ENCODE results near the gene CRYBG3.
"Not testable (repeated sequence)": the region's sequence is repeated elsewhere in the genome, so short reads cannot be mapped to it uniquely, and the experiment has no call there.

CRYBG3 gene

GRCh38 chr3:97829198-97829597, 7.4 kb downstream of the CRYBG3 start:
- H2AK5ac ChIP-seq (ENCODE audit: low read length), result no peak overlapping the region
- H3K36me3 ChIP-seq (ENCODE audit: control insufficient read depth, insufficient read depth, low read length), result no peaks in the 10 kb centered on the region
- H3K79me2 ChIP-seq (ENCODE audit: control insufficient read depth, insufficient read depth, low read length), result no peaks in the 10 kb centered on the region
- H2BK120ac ChIP-seq (ENCODE audit: low read depth, low read length), result no peak overlapping the region
- no peak overlapping the region for H3K4me2 ChIP-seq (ENCODE audit: low read length)
- no peak overlapping the region for H2BK15ac ChIP-seq (replicated peaks; ENCODE audit: low read depth)
- no peak overlapping the region for H4K5ac ChIP-seq (ENCODE audit: low read length)
- no peak for DNase-seq
- H3K27me3 ChIP-seq (ENCODE audit: insufficient read depth, low read length, poor library complexity), result no peaks in the 10 kb centered on the region
- no peak overlapping the region for H3K4ac ChIP-seq (ENCODE audit: low read depth, low read length)
- no peak overlapping the region for H3K27ac ChIP-seq (ENCODE audit: low read depth, low read length)
- no peak overlapping the region for H4K8ac ChIP-seq (ENCODE audit: low read depth, low read length)
- H3K56ac ChIP-seq (ENCODE audit: low read length), result no peak overlapping the region
- H3K79me1 ChIP-seq (ENCODE audit: low read length), result peaks cover 2% of the 10 kb centered on the region
- no peak overlapping the region for H3K9ac ChIP-seq (ENCODE audit: low read length)
- H2BK5ac ChIP-seq (ENCODE audit: low read length), result no peak overlapping the region
- H3K4me3 ChIP-seq (ENCODE audit: low read length), result no peak overlapping the region
- no peak overlapping the region for H3K18ac ChIP-seq (ENCODE audit: low read length)
- no CpG with 5 or more reads among the region's 2 CpGs for WGBS (ENCODE audit: extremely low coverage, insufficient coverage, low lambda C conversion rate)
- no peak overlapping the region for H3K23ac ChIP-seq (ENCODE audit: low read length)
- H3K4me1 ChIP-seq (ENCODE audit: control insufficient read depth, low read depth, low read length), result no peaks in the 10 kb centered on the region

- no peak overlapping the region for H3K27ac ChIP-seq (ENCODE audit: low read depth, low read length)
- no peak overlapping the region for H3K56ac ChIP-seq (ENCODE audit: low read length)
- no peaks in the 10 kb centered on the region for H3K27me3 ChIP-seq (ENCODE audit: insufficient read depth, low read length, poor library complexity)
- H2BK120ac ChIP-seq (ENCODE audit: low read depth, low read length), result no peak overlapping the region
- H3K9ac ChIP-seq (ENCODE audit: low read length), result no peak overlapping the region
- no CpG with 5 or more reads among the region's 2 CpGs for WGBS (ENCODE audit: extremely low coverage, insufficient coverage, low lambda C conversion rate)
- no peak overlapping the region for H3K4me2 ChIP-seq (ENCODE audit: low read length)
- no peak overlapping the region for H2BK15ac ChIP-seq (replicated peaks; ENCODE audit: low read depth)
- H3K4me1 ChIP-seq (ENCODE audit: control insufficient read depth, low read depth, low read length), result no peaks in the 10 kb centered on the region
- H4K5ac ChIP-seq (ENCODE audit: low read length), result no peak overlapping the region
- H3K18ac ChIP-seq (ENCODE audit: low read length), result no peak overlapping the region
- no peak overlapping the region for H3K23ac ChIP-seq (ENCODE audit: low read length)
- no peak overlapping the region for H2AK5ac ChIP-seq (ENCODE audit: low read length)
- no peak overlapping the region for H4K8ac ChIP-seq (ENCODE audit: low read depth, low read length)
- H3K4me3 ChIP-seq (ENCODE audit: low read length), result no peak overlapping the region
- peaks cover under 1% of the 10 kb centered on the region for H3K79me1 ChIP-seq (ENCODE audit: low read length)
- DNase-seq, result no peak
- no peaks in the 10 kb centered on the region for H3K36me3 ChIP-seq (ENCODE audit: control insufficient read depth, insufficient read depth, low read length)
- H3K79me2 ChIP-seq (ENCODE audit: control insufficient read depth, insufficient read depth, low read length), result no peaks in the 10 kb centered on the region
- no peak overlapping the region for H3K4ac ChIP-seq (ENCODE audit: low read depth, low read length)
- no peak overlapping the region for H2BK5ac ChIP-seq (ENCODE audit: low read length)
Measured at GRCh38 chr3:97830638-97831037, 8.8 kb downstream of the CRYBG3 start.

DNA sequence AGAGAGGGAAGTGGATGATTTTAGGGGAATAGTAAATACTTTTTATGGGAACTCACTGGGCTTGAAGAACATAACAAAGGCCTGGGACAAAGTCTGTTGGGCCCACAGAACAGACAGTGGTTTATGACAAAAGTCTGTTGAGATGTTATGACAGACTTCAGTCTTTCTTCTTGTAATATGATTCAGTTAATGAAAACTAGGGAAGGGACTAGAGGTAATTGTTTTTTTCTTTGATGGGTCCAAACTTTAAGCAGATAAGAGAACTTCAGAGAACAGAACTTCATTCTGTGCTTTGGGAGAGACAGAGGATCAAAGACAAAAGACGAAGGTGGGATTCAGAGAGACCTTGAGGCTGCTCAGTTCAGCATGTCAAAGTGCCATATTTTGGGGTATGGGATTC, 9.3 kb downstream of the CRYBG3 start:
- WGBS (ENCODE audit: extremely low coverage, insufficient coverage, low lambda C conversion rate), result no CpG with 5 or more reads among the region's 1 CpG
- Histone ChIP-seq H3K18ac (ENCODE audit: low read length) (no peak overlapping the region), H3K23ac (ENCODE audit: low read length) (no peak overlapping the region), H2BK120ac (ENCODE audit: low read depth, low read length) (no peak overlapping the region), H2BK15ac (replicated peaks; ENCODE audit: low read depth) (no peak overlapping the region), H3K4me1 (ENCODE audit: control insufficient read depth, low read depth, low read length) (no peaks in the 10 kb centered on the region), H4K5ac (ENCODE audit: low read length) (no peak overlapping the region), H2AK5ac (ENCODE audit: low read length) (no peak overlapping the region), H3K9ac (ENCODE audit: low read length) (no peak overlapping the region), H2BK5ac (ENCODE audit: low read length) (no peak overlapping the region), H4K8ac (ENCODE audit: low read depth, low read length) (no peak overlapping the region), H3K27ac (ENCODE audit: low read depth, low read length) (no peak overlapping the region), H3K4ac (ENCODE audit: low read depth, low read length) (no peak overlapping the region), H3K36me3 (ENCODE audit: control insufficient read depth, insufficient read depth, low read length) (no peaks in the 10 kb centered on the region), H3K4me3 (ENCODE audit: low read length) (no peak overlapping the region), H3K79me2 (ENCODE audit: control insufficient read depth, insufficient read depth, low read length) (no peaks in the 10 kb centered on the region), H3K79me1 (ENCODE audit: low read length) (no peaks in the 10 kb centered on the region), H3K56ac (ENCODE audit: low read length) (no peak overlapping the region), H3K27me3 (ENCODE audit: insufficient read depth, low read length, poor library complexity) (no peaks in the 10 kb centered on the region), H3K4me2 (ENCODE audit: low read length) (no peak overlapping the region)
- DNase-seq, result no peak

DNA sequence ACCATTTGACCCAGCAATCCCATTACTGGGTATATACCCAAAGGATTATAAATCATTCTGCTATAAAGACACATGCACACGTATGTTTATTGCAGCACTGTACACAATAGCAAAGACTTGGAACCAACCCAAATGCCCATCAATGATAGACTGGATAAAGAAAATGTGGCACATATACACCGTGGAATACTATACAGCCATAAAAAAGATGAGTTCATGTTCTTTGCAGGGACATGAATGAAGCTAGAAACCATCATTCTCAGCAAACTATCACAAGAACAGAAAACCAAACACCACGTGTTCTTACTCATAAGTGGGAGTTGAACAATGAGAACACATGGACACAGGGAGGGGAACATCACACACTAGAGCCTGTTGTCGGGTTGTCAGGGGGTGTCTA, 11.4 kb downstream of the CRYBG3 start:
- H4K8ac ChIP-seq (ENCODE audit: low read depth, low read length); H2BK15ac ChIP-seq (replicated peaks; ENCODE audit: low read depth); H3K27ac ChIP-seq (ENCODE audit: low read depth, low read length); H3K56ac ChIP-seq (ENCODE audit: low read length); H3K18ac ChIP-seq (ENCODE audit: low read length); H4K5ac ChIP-seq (ENCODE audit: low read length); H3K27me3 ChIP-seq (ENCODE audit: insufficient read depth, low read length, poor library complexity); H3K4me1 ChIP-seq (ENCODE audit: control insufficient read depth, low read depth, low read length); H3K79me2 ChIP-seq (ENCODE audit: control insufficient read depth, insufficient read depth, low read length); H2BK120ac ChIP-seq (ENCODE audit: low read depth, low read length); H3K9ac ChIP-seq (ENCODE audit: low read length); DNase-seq; H3K36me3 ChIP-seq (ENCODE audit: control insufficient read depth, insufficient read depth, low read length); H3K4me2 ChIP-seq (ENCODE audit: low read length); H3K4me3 ChIP-seq (ENCODE audit: low read length); H2AK5ac ChIP-seq (ENCODE audit: low read length); H3K79me1 ChIP-seq (ENCODE audit: low read length); H2BK5ac ChIP-seq (ENCODE audit: low read length); H3K4ac ChIP-seq (ENCODE audit: low read depth, low read length); H3K23ac ChIP-seq (ENCODE audit: low read length): not testable (repeated sequence)
- no CpG with 5 or more reads among the region's 4 CpGs for WGBS (ENCODE audit: extremely low coverage, insufficient coverage, low lambda C conversion rate)

DNA sequence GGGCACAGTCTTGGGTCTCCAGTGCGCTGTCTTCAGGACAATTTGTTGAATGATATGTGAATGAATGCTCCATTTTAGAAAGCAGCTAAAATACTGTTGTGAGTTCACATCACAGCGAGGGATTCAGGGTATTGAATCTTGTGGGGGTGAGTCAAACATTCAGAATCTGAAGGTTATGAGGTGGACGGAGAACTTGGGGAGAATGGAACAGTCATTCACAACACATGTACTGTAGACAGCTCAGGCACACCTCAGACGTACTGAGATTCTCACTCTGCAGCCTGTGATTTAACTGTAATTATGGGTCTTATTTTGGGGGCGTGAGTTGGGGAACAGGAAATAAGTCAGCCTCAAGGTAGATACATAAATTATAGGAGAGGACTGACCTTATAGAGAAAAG, 13.9 kb downstream of the CRYBG3 start:
- Histone ChIP-seq H3K4me1 (ENCODE audit: control insufficient read depth, low read depth, low read length) (no peaks in the 10 kb centered on the region), H3K27ac (ENCODE audit: low read depth, low read length) (no peak overlapping the region), H4K5ac (ENCODE audit: low read length) (no peak overlapping the region), H3K79me1 (ENCODE audit: low read length) (no peaks in the 10 kb centered on the region), H3K4me3 (ENCODE audit: low read length) (no peak overlapping the region), H3K4ac (ENCODE audit: low read depth, low read length) (no peak overlapping the region), H2BK15ac (replicated peaks; ENCODE audit: low read depth) (no peak overlapping the region), H3K56ac (ENCODE audit: low read length) (no peak overlapping the region), H3K36me3 (ENCODE audit: control insufficient read depth, insufficient read depth, low read length) (no peaks in the 10 kb centered on the region), H3K79me2 (ENCODE audit: control insufficient read depth, insufficient read depth, low read length) (no peaks in the 10 kb centered on the region), H3K18ac (ENCODE audit: low read length) (no peak overlapping the region), H3K9ac (ENCODE audit: low read length) (no peak overlapping the region), H3K23ac (ENCODE audit: low read length) (no peak overlapping the region), H2BK120ac (ENCODE audit: low read depth, low read length) (no peak overlapping the region), H2BK5ac (ENCODE audit: low read length) (no peak overlapping the region), H3K4me2 (ENCODE audit: low read length) (no peak overlapping the region), H4K8ac (ENCODE audit: low read depth, low read length) (no peak overlapping the region), H3K27me3 (ENCODE audit: insufficient read depth, low read length, poor library complexity) (no peaks in the 10 kb centered on the region), H2AK5ac (ENCODE audit: low read length) (no peak overlapping the region)
- no peak for DNase-seq
- no CpG with 5 or more reads among the region's 5 CpGs for WGBS (ENCODE audit: extremely low coverage, insufficient coverage, low lambda C conversion rate)

- WGBS (ENCODE audit: extremely low coverage, insufficient coverage, low lambda C conversion rate), result no CpG with 5 or more reads among the region's 3 CpGs
- DNase-seq, result no peak
- Histone ChIP-seq H3K18ac (ENCODE audit: low read length) (no peak overlapping the region), H2BK5ac (ENCODE audit: low read length) (no peak overlapping the region), H3K23ac (ENCODE audit: low read length) (no peak overlapping the region), H3K4me1 (ENCODE audit: control insufficient read depth, low read depth, low read length) (no peaks in the 10 kb centered on the region), H2AK5ac (ENCODE audit: low read length) (no peak overlapping the region), H2BK120ac (ENCODE audit: low read depth, low read length) (no peak overlapping the region), H3K4me2 (ENCODE audit: low read length) (no peak overlapping the region), H3K27ac (ENCODE audit: low read depth, low read length) (no peak overlapping the region), H3K36me3 (ENCODE audit: control insufficient read depth, insufficient read depth, low read length) (no peaks in the 10 kb centered on the region), H3K56ac (ENCODE audit: low read length) (no peak overlapping the region), H3K4me3 (ENCODE audit: low read length) (no peak overlapping the region), H2BK15ac (replicated peaks; ENCODE audit: low read depth) (no peak overlapping the region), H4K5ac (ENCODE audit: low read length) (no peak overlapping the region), H3K79me1 (ENCODE audit: low read length) (no peaks in the 10 kb centered on the region), H3K4ac (ENCODE audit: low read depth, low read length) (no peak overlapping the region), H3K79me2 (ENCODE audit: control insufficient read depth, insufficient read depth, low read length) (no peaks in the 10 kb centered on the region), H3K9ac (ENCODE audit: low read length) (no peak overlapping the region), H4K8ac (ENCODE audit: low read depth, low read length) (no peak overlapping the region), H3K27me3 (ENCODE audit: insufficient read depth, low read length, poor library complexity) (no peaks in the 10 kb centered on the region)
Measured at GRCh38 chr3:97838393-97838792, 16.6 kb downstream of the CRYBG3 start.

Data from mesendoderm (in vitro differentiated cells).